ENCODE measurements around the gene PSD. TPM values are rescaled to one million over a fixed set of nuclear protein-coding genes. Genes with fewer than 3 reads are reported as not detected.

The PSD gene
- total RNA-seq, 1 experiment from 2014 or later, result 0.75 TPM

- Mint-ChIP-seq H3K9me3 (ENCODE audit: unreplicated experiment) (no peaks in the 10 kb centered on the region), H3K36me3 (ENCODE audit: insufficient read depth, unreplicated experiment) (no peaks in the 10 kb centered on the region), H3K4me1 (ENCODE audit: insufficient read depth, unreplicated experiment) (peaks cover 21% of the 10 kb centered on the region), H3K27ac (ENCODE audit: low read depth, unreplicated experiment) (no peak overlapping the region), H3K27me3 (ENCODE audit: insufficient read depth, unreplicated experiment) (no peaks in the 10 kb centered on the region), H3K4me3 (ENCODE audit: unreplicated experiment) (no peak overlapping the region)
- ChIA-PET CTCF (interaction anchor here (0.6 to 2.3 kb wide), 5 partner anchors 12 to 204 kb away, joined by 3 to 10 read pairs (median 4); no protein-coding TSS in a partner anchor), POLR2A (interaction anchor here (0.6 to 5.7 kb wide), 4 partner anchors 13 to 422 kb away, joined by 3 to 119 read pairs (median 33); partner anchors contain the start of genes ACTR1A, C10orf95 and FBXL15)
- no peak for TF ChIP-seq CTCF (IDR thresholded peaks at IDR 0.05; ENCODE audit: unreplicated experiment)
- intact Hi-C loops (cut with micrococcal nuclease), result no loop called here
- DNase-seq (ENCODE audit: unreplicated experiment), result no peak
- BruUV-seq (replicated peaks), result no TSS peak
These were observed 16.5 kb upstream of the PSD start for GRCh38 chr10:102435133-102435497.

DNA sequence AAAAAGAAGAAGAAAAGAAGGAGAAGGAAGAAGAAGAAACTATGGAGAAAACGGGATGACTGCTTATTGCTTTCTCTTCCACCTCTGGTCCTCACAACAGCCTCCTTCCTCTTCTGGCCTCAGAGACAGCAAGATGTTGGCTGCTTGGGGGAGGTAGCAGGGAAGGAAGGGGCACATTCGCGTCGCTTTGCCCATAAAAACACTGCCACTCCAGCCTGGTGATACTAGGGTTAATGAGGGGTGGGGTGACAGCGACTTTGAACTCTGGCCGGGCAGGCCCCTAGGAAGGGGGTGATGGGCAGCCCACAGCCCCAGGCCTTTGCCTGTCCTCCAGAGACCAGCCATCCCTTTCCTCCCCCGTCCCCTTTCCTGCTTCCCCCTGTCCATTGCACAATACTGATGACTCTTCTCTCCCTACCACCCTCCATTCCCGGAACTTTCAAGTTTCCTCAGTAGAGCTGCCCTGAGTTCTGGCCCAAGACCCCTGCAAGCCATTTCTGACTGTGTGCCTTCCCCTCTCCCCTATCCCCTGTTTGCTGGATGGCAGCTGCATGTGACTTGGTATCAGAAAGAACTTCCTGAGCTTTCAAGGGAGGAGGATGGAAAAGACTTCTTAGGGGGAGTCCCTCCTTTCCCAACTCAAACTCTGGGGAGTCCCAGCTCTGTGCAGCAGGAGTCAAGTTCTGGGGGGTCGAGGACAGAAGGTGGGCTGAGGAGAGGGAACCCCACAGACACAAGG is 16.0 kb upstream of the PSD start:
- H3K9me3 Mint-ChIP-seq (ENCODE audit: unreplicated experiment), result no peaks in the 10 kb centered on the region
- POLR2A ChIA-PET, result interaction anchor here (0.6 to 5.7 kb wide), 4 partner anchors 13 to 423 kb away, joined by 3 to 119 read pairs (median 33); partner anchors contain the start of genes ACTR1A, C10orf95 and FBXL15
- H3K27ac Mint-ChIP-seq (ENCODE audit: low read depth, unreplicated experiment), result no peak overlapping the region
- peaks cover 21% of the 10 kb centered on the region for H3K4me1 Mint-ChIP-seq (ENCODE audit: insufficient read depth, unreplicated experiment)
- no TSS peak for BruUV-seq (replicated peaks)
- TF ChIP-seq CTCF (IDR thresholded peaks at IDR 0.05; ENCODE audit: unreplicated experiment), result no peak
- no peak overlapping the region for H3K4me3 Mint-ChIP-seq (ENCODE audit: unreplicated experiment)
- intact Hi-C loops (cut with micrococcal nuclease), result no loop called here
- CTCF ChIA-PET, result interaction anchor here (0.6 to 2.3 kb wide), 6 partner anchors 12 to 204 kb away, joined by 3 to 10 read pairs (median 4); no protein-coding TSS in a partner anchor
- DNase-seq (ENCODE audit: unreplicated experiment), result peak; percentile 68
- no peaks in the 10 kb centered on the region for H3K27me3 Mint-ChIP-seq (ENCODE audit: insufficient read depth, unreplicated experiment)
- H3K36me3 Mint-ChIP-seq (ENCODE audit: insufficient read depth, unreplicated experiment), result no peaks in the 10 kb centered on the region

DNA sequence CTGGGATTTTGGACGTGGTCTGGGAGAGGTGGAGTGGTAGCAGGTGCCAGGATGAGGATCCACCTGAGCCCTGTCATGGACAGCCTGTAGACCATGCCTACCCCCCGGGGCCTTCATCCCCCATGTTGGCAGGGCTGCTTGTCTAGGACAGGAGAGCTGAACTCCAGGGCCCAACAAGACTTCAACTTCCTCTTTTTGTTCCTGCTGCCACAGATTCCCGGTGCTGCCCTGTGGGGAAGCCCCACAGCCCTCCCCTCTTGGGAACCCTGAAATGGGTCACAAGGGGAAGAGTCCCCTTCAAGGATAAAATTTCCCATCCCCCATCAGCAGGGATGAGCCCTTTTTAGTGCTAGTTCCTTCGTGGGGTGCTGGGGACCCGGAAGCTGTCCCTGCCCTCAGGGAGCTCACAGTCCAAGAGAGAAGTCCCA is 15.0 kb upstream of the PSD start:
- no peak for DNase-seq (ENCODE audit: unreplicated experiment)
- no peaks in the 10 kb centered on the region for H3K9me3 Mint-ChIP-seq (ENCODE audit: unreplicated experiment)
- no peak for TF ChIP-seq CTCF (IDR thresholded peaks at IDR 0.05; ENCODE audit: unreplicated experiment)
- H3K4me1 Mint-ChIP-seq (ENCODE audit: insufficient read depth, unreplicated experiment), result peaks cover 21% of the 10 kb centered on the region
- H3K4me3 Mint-ChIP-seq (ENCODE audit: unreplicated experiment), result peak overlapping the region; percentile 90
- H3K27me3 Mint-ChIP-seq (ENCODE audit: insufficient read depth, unreplicated experiment), result no peaks in the 10 kb centered on the region
- CTCF ChIA-PET, result interaction anchor here (0.6 to 2.3 kb wide), 6 partner anchors 11 to 500 kb away, joined by 3 to 11 read pairs (median 5); partner anchors contain the start of gene FBXL15
- intact Hi-C loops (cut with micrococcal nuclease), result no loop called here
- no peaks in the 10 kb centered on the region for H3K36me3 Mint-ChIP-seq (ENCODE audit: insufficient read depth, unreplicated experiment)
- no peak overlapping the region for H3K27ac Mint-ChIP-seq (ENCODE audit: low read depth, unreplicated experiment)
- POLR2A ChIA-PET, result interaction anchor here (0.6 to 5.7 kb wide), 4 partner anchors 10 to 38 kb away, joined by 3 to 119 read pairs (median 33); partner anchors contain the start of genes C10orf95, FBXL15 and NFKB2
- BruUV-seq (replicated peaks), result no TSS peak

Data from MCF 10A (cell line).